Breast epithelium (tissue), 4 donors: ENCODE data around the gene WDFY2. TPM values are rescaled to one million over a fixed set of nuclear protein-coding genes. Genes with fewer than 3 reads are reported as not detected.

Experiments
- DNase-seq, 2 donors: peaks; one replicate each; pipeline ENCODE4 v3.0.0-alpha.2; 2019; ENCODE audit warnings: low spot score in 2 of 2
- H3K27ac ChIP-seq, 2 donors: fragments of 200-600 bp; sonication (generic) in 1 of 2; one replicate each; pipeline ENCODE4 v1.5.1; 2016 to 2019; ENCODE audit warnings: mild to moderate bottlenecking in 1 of 2
- H3K27me3 ChIP-seq, 2 donors: fragments of 200-600 bp; sonication (generic) in 1 of 2; one replicate each; pipeline versions ENCODE4 v1.5.1 to v1.6.0; 2017 to 2019; ENCODE audit warnings: control low read depth in 1 of 2, mild to moderate bottlenecking in 1 of 2
- H3K36me3 ChIP-seq: fragments of 200-600 bp; one replicate; pipeline ENCODE4 v1.5.1; 2019
- H3K4me1 ChIP-seq, 2 donors: fragments of 200-600 bp; sonication (generic); one replicate each; pipeline ENCODE4 v1.5.1; 2016 to 2019; ENCODE audit warnings: control low read depth in 1 of 2
- H3K4me3 ChIP-seq, 3 donors: fragments of 200-600 bp; sonication (generic); 1 replicate in 2 of 3; 2 replicates in 1 of 3; pipeline ENCODE4 v1.5.1; 2016 to 2019; ENCODE audit warnings: mild to moderate bottlenecking in 3 of 3, moderate library complexity in 2 of 3
- H3K9me3 ChIP-seq, 2 donors: fragments of 200-600 bp; sonication (generic) in 1 of 2; one replicate each; pipeline ENCODE4 v1.5.1; 2016 to 2019; ENCODE audit warnings: control low read depth in 1 of 2
- POLR2A ChIP-seq: fragments of 450-650 bp; IDR thresholded peaks from one replicate; pipeline ENCODE4 v1.6.1; 2016; ENCODE audit warnings: antibody characterized with exemption, mild to moderate bottlenecking, moderate library complexity
- POLR2AphosphoS5 ChIP-seq, 3 donors: sonication (generic); formaldehyde crosslinking; IDR thresholded peaks; one replicate each; pipeline ENCODE4 v1.6.1; 2017; ENCODE audit warnings: antibody characterized with exemption in 3 of 3
- intact Hi-C: fragments of 100-400 bp; cut with DNase I; formaldehyde crosslinking; loops from one replicate; pipeline ENCODE4 v1.15.1; 2023; ENCODE audit warnings: low total_unique reads
- total RNA-seq, 3 donors: library from RNA; depleted of rRNA; stranded (reverse); fragments of >200 nt; gene quantifications; one replicate each; pipeline ENCODE4 v1.1.0, GENCODE V29; 2016
- TF ChIP-seq, protein P1 (sequence below), 3 donors: fragments of 450-650 bp; IDR thresholded peaks; one replicate each; pipeline ENCODE4 v1.5.1; 2016 to 2017; ENCODE audit warnings: antibody characterized with exemption in 3 of 3, mild to moderate bottlenecking in 3 of 3, moderate library complexity in 3 of 3

The WDFY2 gene
- total RNA-seq, 3 donors from 2014 or later = 21.0 to 27.7 (median 21.4) TPM

DNA sequence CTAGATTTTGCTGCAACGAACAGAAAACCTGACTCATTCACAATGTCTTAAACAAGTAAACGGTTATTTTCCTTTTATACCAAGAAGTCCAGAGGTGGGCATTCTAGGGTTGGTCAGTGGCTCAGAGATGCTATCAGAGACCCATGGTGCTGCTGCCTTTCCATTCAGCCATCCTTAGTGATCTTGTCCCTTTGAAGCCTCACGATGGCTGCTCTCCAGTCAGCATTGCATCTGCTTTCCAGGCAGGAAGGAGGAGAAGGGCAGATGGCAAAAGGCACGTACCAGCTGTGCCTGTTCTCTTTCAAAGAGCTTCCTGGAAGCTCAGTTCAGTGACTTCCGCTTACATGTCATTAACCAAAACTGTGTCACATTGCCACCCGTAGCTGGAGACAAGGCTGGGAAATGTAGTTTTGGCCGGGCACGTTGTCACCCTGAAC, 30.1 kb downstream of the WDFY2 start:
- H3K36me3 ChIP-seq = no peaks in the 10 kb centered on the region
- H3K4me1 ChIP-seq = peaks cover 0 to 11% of the 10 kb centered on the region in 2 donors
- intact Hi-C loops = no loop called here
- DNase-seq = peak in 1 of 2 donors; percentile 33
- H3K9me3 ChIP-seq = no peaks in the 10 kb centered on the region
- no peaks in the 10 kb centered on the region for H3K27me3 ChIP-seq
- TF ChIP-seq POLR2AphosphoS5 (IDR thresholded peaks at IDR 0.05) = peak in 2 of 3 donors; percentile 49 to 57
- TF ChIP-seq POLR2A = no peak
- H3K27ac ChIP-seq = peak overlapping the region in 1 of 2 donors; percentile 39
- H3K4me3 ChIP-seq = peak overlapping the region in 1 of 3 donors; percentile 37

DNA sequence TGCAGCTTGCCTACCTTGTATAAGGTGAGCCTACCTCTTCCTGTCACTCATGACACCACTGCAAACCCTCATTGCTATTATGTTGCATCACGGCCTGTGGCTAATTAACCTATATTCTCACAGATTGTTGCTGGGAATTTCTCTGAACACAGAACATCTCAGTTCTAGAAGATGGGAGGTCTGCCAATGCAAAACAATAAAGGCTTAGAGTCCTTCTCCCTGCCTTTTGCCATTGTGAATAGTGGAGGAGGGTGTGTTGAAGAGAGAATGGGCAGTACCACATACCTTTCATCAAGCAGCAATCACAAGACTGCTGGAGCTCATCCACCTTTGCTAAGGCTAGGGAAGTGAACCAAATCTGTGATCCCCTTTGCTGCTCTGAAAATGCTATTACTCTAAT, 34.4 kb downstream of the WDFY2 start:
- Histone ChIP-seq H3K9me3 (no peaks in the 10 kb centered on the region), H3K4me1 (peaks cover 0 to 11% of the 10 kb centered on the region in 2 donors), H3K27me3 (no peaks in the 10 kb centered on the region), H3K4me3 (no peak overlapping the region), H3K27ac (peak overlapping the region; percentile 80 to 82), H3K36me3 (no peaks in the 10 kb centered on the region)
- peak in 1 of 2 donors; percentile 65 for DNase-seq
- intact Hi-C loops = no loop called here
- TF ChIP-seq, protein P1, sequence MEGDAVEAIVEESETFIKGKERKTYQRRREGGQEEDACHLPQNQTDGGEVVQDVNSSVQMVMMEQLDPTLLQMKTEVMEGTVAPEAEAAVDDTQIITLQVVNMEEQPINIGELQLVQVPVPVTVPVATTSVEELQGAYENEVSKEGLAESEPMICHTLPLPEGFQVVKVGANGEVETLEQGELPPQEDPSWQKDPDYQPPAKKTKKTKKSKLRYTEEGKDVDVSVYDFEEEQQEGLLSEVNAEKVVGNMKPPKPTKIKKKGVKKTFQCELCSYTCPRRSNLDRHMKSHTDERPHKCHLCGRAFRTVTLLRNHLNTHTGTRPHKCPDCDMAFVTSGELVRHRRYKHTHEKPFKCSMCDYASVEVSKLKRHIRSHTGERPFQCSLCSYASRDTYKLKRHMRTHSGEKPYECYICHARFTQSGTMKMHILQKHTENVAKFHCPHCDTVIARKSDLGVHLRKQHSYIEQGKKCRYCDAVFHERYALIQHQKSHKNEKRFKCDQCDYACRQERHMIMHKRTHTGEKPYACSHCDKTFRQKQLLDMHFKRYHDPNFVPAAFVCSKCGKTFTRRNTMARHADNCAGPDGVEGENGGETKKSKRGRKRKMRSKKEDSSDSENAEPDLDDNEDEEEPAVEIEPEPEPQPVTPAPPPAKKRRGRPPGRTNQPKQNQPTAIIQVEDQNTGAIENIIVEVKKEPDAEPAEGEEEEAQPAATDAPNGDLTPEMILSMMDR (IDR thresholded peaks at IDR 0.05) = no peak
- peak in 1 of 3 donors; percentile 24 for TF ChIP-seq POLR2AphosphoS5 (IDR thresholded peaks at IDR 0.05)

DNA sequence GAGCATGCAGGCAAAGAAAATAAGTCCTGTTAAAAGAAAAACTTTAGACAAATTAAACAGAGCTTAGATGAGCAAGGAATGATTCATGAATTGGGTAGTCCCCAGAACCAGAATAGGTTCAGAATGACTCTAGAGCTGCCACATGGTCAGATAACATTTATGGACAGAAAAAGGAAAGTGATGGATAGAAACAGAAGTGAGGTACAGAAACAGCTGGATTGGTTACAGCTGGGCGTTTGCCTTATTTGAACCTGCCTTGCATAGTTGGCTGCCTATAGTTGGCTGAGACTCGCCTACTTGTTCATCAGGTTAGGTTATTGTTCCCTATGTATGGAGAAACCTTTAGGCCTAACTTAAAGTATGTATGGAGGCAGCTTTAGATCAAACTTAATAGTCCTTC, 35.4 kb downstream of the WDFY2 start:
- intact Hi-C loops = no loop called here
- Histone ChIP-seq H3K36me3 (no peaks in the 10 kb centered on the region), H3K4me1 (peaks cover 0 to 11% of the 10 kb centered on the region in 2 donors), H3K27ac (peak overlapping the region; percentile 82 to 86), H3K4me3 (no peak overlapping the region), H3K9me3 (no peaks in the 10 kb centered on the region), H3K27me3 (no peaks in the 10 kb centered on the region)
- no peak for DNase-seq
- TF ChIP-seq POLR2AphosphoS5 (IDR thresholded peaks at IDR 0.05) (no peak), POLR2A (no peak)
- TF ChIP-seq, protein P1 (IDR thresholded peaks at IDR 0.05) = no peak

DNA sequence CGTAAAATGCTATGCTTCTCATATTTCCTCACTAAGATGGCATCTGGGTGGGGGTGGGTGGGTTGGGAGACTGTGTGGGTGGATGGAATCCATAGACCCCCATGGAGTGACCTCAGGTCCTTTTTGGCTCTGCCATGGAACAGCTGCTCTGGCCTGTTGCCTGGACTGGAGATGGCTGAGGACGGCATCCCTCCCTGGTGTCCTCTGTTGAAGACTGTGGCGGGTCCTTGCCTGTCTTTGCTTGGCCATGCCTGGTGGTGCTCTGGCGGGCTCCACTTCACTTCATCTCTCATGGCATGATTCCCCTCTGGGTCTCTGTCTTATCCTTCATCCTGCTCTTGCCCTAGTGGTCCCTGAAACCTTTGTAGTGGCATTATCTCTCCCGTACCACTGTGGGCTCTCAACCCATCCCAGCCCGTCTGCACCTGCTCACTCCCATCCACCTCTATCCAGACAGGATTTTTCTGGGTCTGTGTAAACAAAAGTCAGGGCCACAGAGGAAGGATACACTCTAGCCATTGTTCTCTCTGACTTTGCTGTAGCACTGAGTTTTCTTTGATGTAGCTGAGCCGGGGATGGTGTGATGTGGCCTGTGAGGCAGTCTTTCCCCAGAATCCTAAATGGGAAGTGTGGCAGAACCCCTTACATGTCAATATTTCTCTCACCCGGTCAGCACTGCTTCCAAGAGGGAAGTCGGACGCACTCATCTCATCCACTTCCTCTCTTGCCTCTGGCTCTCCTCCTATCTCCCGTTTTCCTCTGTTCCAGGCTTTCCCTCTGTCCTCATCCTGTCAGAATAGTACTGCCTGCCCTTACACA, 36.1 kb downstream of the WDFY2 start:
- TF ChIP-seq POLR2AphosphoS5 (IDR thresholded peaks at IDR 0.05) (no peak), POLR2A (no peak)
- TF ChIP-seq, protein P1 (IDR thresholded peaks at IDR 0.05) = no peak
- no peaks in the 10 kb centered on the region for H3K9me3 ChIP-seq
- DNase-seq = no peak
- no peak overlapping the region for H3K4me3 ChIP-seq
- no peaks in the 10 kb centered on the region for H3K27me3 ChIP-seq
- intact Hi-C loops = no loop called here
- peaks cover 0 to 11% of the 10 kb centered on the region in 2 donors for H3K4me1 ChIP-seq
- H3K36me3 ChIP-seq = no peaks in the 10 kb centered on the region
- peak overlapping the region; percentile 82 to 86 for H3K27ac ChIP-seq

DNA sequence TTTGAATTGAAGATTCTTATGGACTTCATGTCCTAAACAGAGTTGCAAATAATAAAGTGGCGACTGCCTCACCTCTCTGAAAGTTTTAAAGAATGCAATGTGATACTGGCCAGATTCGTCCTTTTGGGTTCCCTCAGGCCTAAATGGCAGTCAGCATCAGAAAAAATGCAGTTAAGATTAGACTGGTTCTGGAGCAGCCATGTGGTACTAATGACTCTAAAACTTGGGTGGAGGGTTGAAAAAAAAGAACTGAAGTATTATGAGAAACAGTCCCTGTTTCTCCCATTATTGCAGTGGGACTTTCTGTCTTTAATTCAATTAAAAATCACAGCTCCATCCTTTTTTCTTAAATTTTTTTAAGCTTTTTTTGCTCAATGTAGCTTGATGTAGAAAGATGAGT, 37.3 kb downstream of the WDFY2 start:
- intact Hi-C loops = no loop called here
- Histone ChIP-seq H3K4me1 (peaks cover 0 to 11% of the 10 kb centered on the region in 2 donors), H3K4me3 (no peak overlapping the region), H3K9me3 (no peaks in the 10 kb centered on the region), H3K27ac (peak overlapping the region; percentile 8 to 23), H3K36me3 (no peaks in the 10 kb centered on the region), H3K27me3 (no peaks in the 10 kb centered on the region)
- TF ChIP-seq, protein P1 (IDR thresholded peaks at IDR 0.05) = no peak
- no peak for TF ChIP-seq POLR2AphosphoS5 (IDR thresholded peaks at IDR 0.05)
- no peak for TF ChIP-seq POLR2A
- DNase-seq = no peak
